Vagina (tissue), 2 donors: ENCODE results near the gene TBC1D22A.

Experiments
- POLR2AphosphoS5 ChIP-seq, 2 donors: sonication (generic); formaldehyde crosslinking; IDR thresholded peaks; one replicate each; pipeline ENCODE4 v1.9.0; 2017; ENCODE audit warnings: antibody characterized with exemption in 2 of 2, mild to moderate bottlenecking in 2 of 2, low read depth in 1 of 2; ENCODE audit not compliant: insufficient read depth in 1 of 2
- TF ChIP-seq, protein P1 (sequence below), 3 experiments: fragments of 450-650 bp in 2 of 3; fragments of 200-600 bp in 1 of 3; sonication (generic) in 1 of 3; IDR thresholded peaks; one replicate each; pipeline ENCODE4 v1.5.1; 2017 to 2019; ENCODE audit warnings: antibody characterized with exemption in 3 of 3, mild to moderate bottlenecking in 2 of 3, moderate library complexity in 2 of 3

DNA sequence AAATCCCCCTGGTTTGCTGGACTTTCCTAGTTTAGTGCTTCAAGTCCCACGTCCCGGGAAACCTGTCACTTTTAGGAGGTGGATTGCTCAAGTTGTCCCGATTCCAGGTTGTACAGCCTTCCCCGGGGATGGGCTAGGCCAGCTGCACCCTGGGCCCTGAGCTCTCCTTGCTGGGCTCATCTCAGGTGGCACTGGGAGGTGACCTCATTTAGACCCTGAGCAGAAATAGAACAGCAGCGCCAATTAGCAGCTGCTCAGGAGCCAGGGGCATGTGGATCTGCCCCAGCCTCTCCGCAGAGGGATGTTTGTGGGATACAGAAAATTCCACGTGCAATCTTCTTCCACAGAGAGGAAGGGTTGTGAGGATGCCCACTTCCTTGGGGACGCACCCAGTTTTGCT lies 14.8 kb upstream of the TBC1D22A start:
- TF ChIP-seq, protein P1, sequence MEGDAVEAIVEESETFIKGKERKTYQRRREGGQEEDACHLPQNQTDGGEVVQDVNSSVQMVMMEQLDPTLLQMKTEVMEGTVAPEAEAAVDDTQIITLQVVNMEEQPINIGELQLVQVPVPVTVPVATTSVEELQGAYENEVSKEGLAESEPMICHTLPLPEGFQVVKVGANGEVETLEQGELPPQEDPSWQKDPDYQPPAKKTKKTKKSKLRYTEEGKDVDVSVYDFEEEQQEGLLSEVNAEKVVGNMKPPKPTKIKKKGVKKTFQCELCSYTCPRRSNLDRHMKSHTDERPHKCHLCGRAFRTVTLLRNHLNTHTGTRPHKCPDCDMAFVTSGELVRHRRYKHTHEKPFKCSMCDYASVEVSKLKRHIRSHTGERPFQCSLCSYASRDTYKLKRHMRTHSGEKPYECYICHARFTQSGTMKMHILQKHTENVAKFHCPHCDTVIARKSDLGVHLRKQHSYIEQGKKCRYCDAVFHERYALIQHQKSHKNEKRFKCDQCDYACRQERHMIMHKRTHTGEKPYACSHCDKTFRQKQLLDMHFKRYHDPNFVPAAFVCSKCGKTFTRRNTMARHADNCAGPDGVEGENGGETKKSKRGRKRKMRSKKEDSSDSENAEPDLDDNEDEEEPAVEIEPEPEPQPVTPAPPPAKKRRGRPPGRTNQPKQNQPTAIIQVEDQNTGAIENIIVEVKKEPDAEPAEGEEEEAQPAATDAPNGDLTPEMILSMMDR (IDR thresholded peaks at IDR 0.05): no peak
- TF ChIP-seq POLR2AphosphoS5 (IDR thresholded peaks at IDR 0.05; ENCODE audit: insufficient read depth in 1 of 2, low read depth in 1 of 2): no peak
